ENCODE results near the gene TPRX1. TPM values are rescaled to one million over a fixed set of nuclear protein-coding genes. Genes with fewer than 3 reads are reported as not detected.

TPRX1 gene
- total RNA-seq, 2 experiments from 2014 or later, result not detected

DNA sequence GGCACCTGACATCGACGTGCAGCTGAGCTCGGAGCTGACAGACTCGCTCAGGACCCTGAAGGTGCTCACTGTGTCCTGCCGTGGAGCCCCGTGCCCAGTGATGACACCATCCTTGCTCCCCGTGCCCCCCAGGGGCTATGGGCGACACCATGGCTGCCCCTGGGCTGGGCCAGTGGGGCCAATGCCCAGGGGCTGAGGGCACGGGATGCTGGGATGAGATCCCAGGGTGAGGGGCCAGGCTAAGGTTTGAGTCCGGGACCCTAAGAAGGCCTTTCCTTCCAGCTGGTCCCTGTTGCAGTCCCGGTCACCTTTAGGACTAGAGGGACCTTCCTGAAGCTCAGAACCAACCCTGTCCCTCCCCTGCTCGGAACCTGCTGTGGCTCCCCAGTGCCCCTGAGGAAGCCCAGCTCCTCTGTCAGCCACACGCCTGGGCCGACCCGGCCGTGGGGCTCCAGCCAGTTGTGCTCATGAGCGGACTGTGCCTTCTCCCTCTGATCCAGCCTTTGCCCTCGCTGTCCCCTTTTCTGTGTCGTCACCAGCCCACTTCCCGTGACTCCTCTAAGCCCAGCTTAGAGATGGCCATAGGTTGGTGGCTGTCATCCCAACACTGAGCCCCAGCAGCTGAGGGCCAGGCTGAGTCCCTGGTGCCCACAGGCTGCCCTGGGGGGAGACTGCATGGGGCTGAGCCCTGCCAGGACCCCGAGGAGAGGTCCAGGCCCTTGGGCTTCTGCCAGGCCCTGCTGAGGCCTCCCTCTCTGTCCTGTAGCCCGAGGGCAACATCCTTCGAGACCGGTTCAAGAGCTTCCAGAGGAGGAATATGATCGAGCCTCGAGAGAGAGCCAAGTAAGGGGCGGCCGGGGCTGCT is 48.4 kb downstream of the TPRX1 start:
- no peaks in the 10 kb centered on the region for H3K4me1 ChIP-seq (ENCODE audit: insufficient read depth, low read length, poor library complexity, severe bottlenecking)
- CTCF ChIA-PET (ENCODE audit: unreplicated experiment), result no interaction called here
- POLR2A ChIA-PET, result no interaction called here
- intact Hi-C loops (cut with micrococcal nuclease; ENCODE audit: unreplicated experiment), result no loop called here
- no peaks in the 10 kb centered on the region for H4K20me1 ChIP-seq (ENCODE audit: insufficient read depth, low read length)
- no peak overlapping the region for H3K4me3 ChIP-seq (ENCODE audit: low read depth, low read length, poor library complexity, severe bottlenecking)
- no TSS peak for BruUV-seq (replicated peaks)
- no peaks in the 10 kb centered on the region for H3K9me2 ChIP-seq (ENCODE audit: insufficient read depth, low read length)
- DNase-seq (ENCODE audit: low spot score), result no peak
- TF ChIP-seq, protein P1, sequence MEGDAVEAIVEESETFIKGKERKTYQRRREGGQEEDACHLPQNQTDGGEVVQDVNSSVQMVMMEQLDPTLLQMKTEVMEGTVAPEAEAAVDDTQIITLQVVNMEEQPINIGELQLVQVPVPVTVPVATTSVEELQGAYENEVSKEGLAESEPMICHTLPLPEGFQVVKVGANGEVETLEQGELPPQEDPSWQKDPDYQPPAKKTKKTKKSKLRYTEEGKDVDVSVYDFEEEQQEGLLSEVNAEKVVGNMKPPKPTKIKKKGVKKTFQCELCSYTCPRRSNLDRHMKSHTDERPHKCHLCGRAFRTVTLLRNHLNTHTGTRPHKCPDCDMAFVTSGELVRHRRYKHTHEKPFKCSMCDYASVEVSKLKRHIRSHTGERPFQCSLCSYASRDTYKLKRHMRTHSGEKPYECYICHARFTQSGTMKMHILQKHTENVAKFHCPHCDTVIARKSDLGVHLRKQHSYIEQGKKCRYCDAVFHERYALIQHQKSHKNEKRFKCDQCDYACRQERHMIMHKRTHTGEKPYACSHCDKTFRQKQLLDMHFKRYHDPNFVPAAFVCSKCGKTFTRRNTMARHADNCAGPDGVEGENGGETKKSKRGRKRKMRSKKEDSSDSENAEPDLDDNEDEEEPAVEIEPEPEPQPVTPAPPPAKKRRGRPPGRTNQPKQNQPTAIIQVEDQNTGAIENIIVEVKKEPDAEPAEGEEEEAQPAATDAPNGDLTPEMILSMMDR (conservative IDR thresholded peaks at IDR 0.05; ENCODE audit: low read length), result no peak
- TF ChIP-seq EZH2phosphoT487 (IDR thresholded peaks at IDR 0.05; ENCODE audit: borderline replicate concordance, low read depth, low read length), result no peak
- H3K4me2 ChIP-seq (ENCODE audit: low read length), result no peak overlapping the region
- H3K36me3 ChIP-seq (ENCODE audit: insufficient read depth, low read length), result peaks cover 82% of the 10 kb centered on the region
- no peaks in the 10 kb centered on the region for H3K9me3 ChIP-seq (ENCODE audit: low read length)
- no peak overlapping the region for H3K27ac ChIP-seq (ENCODE audit: low read depth, low read length, poor library complexity, severe bottlenecking)
- no peaks in the 10 kb centered on the region for H3K79me2 ChIP-seq (ENCODE audit: insufficient read depth, low read depth, low read length)
- H2AFZ ChIP-seq (ENCODE audit: low read length), result no peak overlapping the region

DNA sequence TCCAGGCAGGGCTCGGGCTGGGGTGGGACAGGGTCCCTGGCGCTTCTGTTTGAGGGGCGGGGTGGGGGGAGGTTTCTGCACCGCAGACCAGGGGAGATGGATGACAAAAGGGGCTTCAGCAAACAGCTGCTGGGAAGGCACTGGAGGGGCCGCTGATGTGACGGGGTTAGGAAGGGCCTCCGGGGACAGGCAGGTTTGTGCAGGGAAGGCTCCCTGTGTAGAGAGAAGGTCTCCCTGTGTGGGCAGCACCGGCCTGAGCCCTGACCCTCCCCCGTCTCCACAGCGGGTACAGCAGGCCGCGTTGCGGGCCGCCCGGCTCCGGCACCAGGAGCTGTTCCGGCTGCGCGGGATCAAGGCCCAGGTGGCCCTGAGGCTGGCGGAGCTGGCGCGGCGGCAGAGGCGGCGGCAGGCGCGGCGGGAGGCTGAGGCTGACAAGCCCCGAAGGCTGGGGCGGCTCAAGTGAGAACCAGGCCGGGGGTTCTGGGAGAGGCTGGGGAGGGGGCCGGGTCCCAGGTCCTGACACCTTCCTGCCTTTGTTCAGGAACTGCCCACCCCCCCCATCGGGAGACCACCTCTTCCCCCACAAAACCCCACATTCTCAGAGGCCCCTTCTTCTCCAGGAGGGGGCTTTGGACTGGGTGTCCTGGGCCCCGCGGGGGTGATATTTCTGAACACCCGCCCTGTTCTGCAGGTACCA is 49.1 kb downstream of the TPRX1 start:
- H4K20me1 ChIP-seq (ENCODE audit: insufficient read depth, low read length), result no peaks in the 10 kb centered on the region
- no peaks in the 10 kb centered on the region for H3K4me1 ChIP-seq (ENCODE audit: insufficient read depth, low read length, poor library complexity, severe bottlenecking)
- BruUV-seq (replicated peaks), result no TSS peak
- no peak overlapping the region for H2AFZ ChIP-seq (ENCODE audit: low read length)
- peaks cover 90% of the 10 kb centered on the region for H3K36me3 ChIP-seq (ENCODE audit: insufficient read depth, low read length)
- H3K27ac ChIP-seq (ENCODE audit: low read depth, low read length, poor library complexity, severe bottlenecking), result no peak overlapping the region
- DNase-seq (ENCODE audit: low spot score), result no peak
- no peaks in the 10 kb centered on the region for H3K9me2 ChIP-seq (ENCODE audit: insufficient read depth, low read length)
- no peak overlapping the region for H3K4me2 ChIP-seq (ENCODE audit: low read length)
- intact Hi-C loops (cut with micrococcal nuclease; ENCODE audit: unreplicated experiment), result no loop called here
- H3K79me2 ChIP-seq (ENCODE audit: insufficient read depth, low read depth, low read length), result no peaks in the 10 kb centered on the region
- H3K4me3 ChIP-seq (ENCODE audit: low read depth, low read length, poor library complexity, severe bottlenecking), result no peak overlapping the region
- ChIA-PET CTCF (ENCODE audit: unreplicated experiment) (no interaction called here), POLR2A (no interaction called here)
- no peaks in the 10 kb centered on the region for H3K9me3 ChIP-seq (ENCODE audit: low read length)
- no peak for TF ChIP-seq EZH2phosphoT487 (IDR thresholded peaks at IDR 0.05; ENCODE audit: borderline replicate concordance, low read depth, low read length)
- TF ChIP-seq, protein P1 (conservative IDR thresholded peaks at IDR 0.05; ENCODE audit: low read length), result no peak
